DMS153 treated with DMSO at 0.1 percent for 48 hours (cell line): ENCODE data around the gene CD44.

ENCODE experiments used
- DNase-seq: peaks from one replicate; lab custom pipeline; 2025; ENCODE audit not compliant: unreplicated experiment; lab: John Stamatoyannopoulos, UW

CD44 gene

DNA sequence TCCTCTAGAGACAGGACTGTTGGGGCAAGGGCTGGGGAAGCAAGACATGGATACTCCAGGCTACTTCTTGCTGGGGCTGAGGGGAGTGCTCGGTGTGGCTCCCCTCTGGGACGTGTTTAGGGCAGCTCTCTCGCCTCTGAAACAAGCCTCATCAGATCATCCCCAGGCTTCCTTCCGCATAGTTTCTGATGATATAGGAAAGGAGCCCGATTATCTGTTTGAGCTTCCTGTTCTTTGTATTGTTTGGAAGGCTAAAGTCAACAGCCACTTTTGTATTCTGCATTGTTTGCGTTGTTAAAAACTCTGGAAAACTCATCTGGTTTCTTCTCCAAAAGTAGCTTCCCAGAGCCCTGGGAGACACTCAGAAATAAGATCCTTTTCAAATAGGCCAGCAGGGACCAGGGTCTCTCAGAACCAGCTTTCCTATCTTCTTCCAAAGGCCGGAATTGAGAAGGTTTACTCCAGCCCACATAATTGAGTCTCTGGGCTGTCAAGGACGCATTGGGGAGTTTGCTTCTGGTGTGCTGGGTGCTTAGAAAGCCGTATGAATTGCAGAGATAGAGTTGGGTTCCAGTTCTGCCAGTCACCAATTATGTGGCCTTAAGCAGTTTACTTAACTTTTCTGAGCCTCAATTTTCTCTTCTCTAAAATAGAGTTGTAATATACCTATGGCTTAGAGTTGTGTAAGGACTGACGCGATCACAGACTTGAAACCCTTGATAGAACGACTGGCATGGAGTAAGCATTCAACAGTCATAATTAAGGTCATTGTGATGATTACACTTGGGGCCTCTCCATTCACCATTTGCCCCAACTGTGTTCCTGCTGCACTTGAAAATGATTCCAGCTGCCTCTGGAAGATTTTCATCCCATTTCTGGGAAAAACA lies 19.1 kb downstream of the CD44 start:
- no peak for DNase-seq

DNA sequence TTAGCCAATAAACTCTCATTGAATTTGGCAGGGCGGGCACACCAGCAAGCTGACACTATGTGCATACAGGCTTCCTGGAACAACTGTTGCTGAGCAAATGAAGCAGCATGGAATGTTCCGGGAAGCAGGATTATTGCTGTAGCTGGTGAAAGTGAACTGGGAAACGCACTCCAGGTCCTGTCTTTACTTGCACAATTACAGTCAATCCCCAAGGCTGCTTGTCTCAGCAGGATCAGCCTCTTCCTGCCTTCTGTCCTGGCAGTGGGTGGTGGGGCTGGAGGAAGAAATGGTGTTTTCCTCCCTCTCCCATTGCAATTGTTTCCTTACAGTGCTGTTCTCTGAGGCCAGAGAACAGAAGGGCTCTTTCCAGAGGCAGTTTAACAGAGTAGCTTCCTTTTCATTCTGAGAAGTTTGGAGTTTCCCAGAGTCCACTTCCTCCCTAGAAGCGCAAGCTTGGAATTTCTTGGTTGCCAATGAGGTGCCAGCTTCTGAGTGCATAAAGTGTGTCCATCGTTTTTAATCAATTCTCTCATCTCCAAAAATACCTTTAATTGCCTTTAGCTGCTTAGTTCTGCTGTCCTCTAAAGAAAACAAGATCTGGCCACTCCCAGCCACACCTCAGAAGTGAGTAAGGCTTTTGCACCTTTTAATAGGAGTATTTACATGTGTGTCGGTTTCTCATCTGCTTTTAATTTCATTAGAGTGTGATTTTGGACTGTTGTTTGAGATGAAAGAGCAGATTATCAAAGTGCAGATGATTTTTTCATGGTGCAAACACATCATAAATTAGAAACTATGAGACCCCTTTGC lies 19.9 kb downstream of the CD44 start:
- no peak for DNase-seq

DNA sequence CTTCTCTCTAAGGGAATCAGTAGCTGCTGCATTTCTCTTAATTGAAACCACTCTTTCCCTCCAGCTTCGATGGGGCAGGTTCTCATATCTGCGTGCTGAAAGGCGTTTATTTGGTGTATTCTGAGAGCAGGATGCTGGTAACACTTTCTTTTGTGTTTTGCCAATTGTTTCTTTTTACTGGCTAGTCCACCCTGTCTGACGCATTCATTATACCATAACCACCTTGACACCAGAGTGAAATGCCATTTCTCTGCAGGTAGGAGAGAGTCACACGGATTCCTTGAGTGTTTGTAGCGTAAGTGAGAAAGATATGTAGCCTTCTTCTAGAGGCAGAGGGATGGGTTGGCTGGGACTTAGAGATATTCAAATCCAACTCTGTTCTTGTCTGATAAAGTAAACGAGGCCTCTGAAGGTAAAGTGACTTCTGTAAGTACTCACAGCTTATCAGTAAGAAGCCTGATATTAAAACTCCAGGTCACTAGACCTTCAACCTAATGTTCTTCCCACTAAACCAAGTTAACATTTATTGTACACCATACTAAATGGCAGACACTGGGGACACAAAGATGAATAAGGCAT lies 21.4 kb downstream of the CD44 start:
- no peak for DNase-seq

DNA sequence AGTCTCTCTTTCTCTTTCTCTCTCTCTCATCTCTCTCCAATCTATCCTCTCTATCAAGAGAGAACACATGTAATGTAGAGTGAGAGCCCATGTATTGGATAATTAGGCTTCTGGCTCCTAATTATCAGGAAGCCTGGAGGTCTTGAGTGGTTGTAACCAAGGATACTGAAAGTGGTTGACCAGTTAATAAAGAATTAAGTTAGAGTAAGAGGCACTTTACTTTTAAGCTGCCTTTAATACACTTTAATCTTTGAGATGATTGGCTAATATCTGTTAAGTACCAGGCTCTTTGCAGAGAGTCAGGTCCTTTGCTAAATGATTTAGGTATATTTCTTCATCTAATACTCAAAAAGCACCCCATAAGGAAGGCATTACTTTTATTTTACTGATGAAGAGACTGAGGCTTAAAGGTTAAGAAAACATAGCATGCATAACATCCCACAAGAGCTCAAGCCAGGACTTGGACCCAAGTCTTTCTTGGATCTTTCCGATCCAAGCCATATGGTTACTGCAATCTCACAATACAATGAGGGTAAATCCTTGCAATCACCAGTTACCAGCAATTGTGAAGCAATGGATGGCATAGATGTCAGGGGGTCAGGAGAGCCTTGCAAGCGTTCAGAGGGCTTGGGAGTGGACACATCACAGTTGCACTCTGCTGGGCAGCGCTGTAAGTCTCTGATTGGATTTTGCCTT lies 22.1 kb downstream of the CD44 start:
- no peak for DNase-seq

DNA sequence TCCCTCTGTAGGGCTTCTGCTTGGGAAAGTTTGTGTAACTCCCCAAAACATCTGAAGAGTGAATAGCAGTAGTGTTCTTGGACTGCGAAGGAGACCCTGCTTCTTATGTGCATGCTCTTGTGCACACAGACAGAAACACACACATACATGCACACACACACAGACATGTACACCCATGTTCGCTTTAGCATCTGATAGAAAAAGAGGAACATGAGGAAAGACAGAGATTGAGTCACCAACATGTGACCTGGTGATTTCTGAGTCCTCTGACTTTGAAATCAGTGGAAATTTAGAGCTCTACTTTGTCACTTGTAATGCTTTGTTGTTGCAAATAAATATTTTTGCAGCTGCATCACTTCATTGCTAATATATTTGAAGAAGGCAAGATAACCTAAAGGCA lies 23.8 kb downstream of the CD44 start:
- DNase-seq = no peak

DNA sequence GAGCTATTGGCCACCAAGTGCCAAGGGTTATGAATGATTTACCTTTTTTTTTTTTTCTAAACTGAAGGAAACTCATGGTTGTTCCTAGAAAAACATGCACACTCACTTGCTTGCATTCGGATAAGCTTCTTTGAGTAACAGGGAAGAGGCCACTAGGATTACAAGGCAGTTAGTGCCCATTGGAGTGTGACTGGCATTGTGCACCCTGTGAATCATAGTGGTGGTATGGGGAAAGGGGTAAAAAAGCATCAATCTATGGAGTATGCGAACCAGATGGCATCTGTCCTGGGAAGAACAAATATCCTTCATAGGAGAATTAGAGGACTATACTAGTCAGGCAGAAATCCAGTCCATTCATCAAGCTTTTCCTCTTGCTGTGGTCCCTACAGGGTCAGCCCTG lies 24.2 kb downstream of the CD44 start:
- DNase-seq = no peak

DNA sequence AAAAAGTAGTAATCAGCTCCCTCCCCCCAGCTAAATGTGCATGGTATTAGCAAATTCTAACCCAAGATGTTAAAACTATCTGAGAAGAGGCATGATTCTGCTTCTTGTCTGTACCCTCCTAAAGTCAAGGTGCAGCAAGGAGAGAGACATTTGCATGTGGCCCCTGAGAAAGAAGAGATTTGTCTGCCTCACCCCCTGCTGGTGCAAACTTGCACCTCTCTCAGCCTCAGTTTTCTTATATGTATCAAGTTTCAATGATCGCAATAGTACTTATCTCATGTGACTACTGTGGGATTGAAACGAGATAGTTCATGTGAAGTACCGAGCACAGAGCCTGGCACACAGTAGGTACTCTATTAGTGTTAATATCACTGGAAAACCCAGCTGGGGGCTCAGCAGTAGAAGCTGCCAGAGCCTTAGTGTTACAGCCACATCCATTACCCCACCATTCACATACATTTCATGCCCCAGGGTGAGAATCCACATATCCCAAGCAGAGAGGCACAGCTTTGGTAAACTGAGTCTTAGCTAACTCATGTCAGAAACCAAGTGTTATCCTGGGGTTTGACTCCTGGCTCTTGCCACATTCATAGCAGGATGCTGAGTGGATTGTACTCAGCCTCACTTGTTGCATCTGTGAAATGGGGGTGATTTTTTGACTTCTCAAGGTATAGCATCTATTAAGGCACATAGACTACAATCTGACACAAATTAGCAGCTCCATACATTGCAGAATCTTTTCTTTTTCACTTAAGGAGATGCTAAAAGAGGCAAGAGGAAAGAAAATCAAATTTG lies 24.9 kb downstream of the CD44 start:
- no peak for DNase-seq

DNA sequence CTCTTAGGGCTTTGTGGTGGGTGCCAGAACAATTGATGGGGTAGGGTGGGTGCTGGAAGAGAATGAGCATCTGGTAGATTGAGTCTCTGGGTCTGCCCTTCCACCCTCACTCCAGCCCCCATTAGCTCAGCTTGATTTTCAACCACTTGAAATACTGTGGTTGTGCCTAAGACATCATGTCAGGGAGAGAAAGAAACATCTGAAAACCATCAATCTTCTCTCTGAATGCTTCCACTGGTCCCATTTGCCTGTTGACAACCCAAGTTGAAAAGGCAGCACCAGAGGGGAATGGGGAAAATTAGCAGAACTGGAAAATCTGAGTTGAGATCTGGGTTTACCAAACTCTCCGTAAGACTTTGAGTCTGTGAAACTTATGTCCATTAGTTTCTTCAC lies 26.1 kb downstream of the CD44 start:
- DNase-seq = no peak

DNA sequence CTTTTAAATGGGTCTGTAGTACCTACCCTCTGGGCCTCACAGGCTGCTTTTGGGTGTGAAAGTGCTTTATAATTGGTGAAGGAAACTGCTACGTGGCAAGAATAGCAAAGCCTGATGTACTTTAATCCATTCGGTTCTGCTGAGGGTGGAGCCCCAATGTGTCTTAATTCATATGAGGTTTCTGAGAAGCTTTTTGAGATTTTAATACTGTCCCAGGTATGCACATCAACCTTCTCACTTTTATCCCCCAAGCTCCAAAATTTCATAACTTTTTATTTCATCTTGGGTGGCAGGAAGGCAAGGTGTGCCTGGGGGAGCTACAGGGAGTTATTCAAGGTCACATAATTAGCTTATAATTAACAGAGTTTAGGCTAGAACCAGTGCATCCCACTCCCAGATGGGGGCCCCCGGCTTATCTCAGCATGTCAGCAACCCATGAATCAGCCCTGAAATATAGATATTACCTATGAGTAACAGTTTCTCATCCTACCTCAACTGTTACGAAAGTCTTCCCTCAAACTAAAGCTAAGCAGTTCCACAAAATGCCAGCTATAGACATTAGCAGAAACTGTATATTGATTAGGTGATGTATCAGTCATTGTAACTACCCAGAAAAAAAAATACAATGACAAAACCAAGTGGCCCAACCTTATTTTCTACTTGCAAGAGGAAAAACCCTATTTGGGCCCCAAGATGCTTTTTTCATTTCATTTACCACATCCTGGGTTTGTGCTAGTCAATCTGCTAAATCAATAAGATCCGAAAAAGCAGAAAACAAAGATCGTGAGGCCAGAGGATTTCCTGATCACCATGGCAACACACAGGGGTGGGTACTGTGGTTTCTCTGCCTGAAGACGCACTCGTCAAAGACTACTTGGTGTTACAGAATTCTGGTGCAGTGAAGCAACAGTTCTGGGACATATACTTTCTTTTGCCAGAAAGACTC lies 26.7 kb downstream of the CD44 start:
- DNase-seq = no peak

DNA sequence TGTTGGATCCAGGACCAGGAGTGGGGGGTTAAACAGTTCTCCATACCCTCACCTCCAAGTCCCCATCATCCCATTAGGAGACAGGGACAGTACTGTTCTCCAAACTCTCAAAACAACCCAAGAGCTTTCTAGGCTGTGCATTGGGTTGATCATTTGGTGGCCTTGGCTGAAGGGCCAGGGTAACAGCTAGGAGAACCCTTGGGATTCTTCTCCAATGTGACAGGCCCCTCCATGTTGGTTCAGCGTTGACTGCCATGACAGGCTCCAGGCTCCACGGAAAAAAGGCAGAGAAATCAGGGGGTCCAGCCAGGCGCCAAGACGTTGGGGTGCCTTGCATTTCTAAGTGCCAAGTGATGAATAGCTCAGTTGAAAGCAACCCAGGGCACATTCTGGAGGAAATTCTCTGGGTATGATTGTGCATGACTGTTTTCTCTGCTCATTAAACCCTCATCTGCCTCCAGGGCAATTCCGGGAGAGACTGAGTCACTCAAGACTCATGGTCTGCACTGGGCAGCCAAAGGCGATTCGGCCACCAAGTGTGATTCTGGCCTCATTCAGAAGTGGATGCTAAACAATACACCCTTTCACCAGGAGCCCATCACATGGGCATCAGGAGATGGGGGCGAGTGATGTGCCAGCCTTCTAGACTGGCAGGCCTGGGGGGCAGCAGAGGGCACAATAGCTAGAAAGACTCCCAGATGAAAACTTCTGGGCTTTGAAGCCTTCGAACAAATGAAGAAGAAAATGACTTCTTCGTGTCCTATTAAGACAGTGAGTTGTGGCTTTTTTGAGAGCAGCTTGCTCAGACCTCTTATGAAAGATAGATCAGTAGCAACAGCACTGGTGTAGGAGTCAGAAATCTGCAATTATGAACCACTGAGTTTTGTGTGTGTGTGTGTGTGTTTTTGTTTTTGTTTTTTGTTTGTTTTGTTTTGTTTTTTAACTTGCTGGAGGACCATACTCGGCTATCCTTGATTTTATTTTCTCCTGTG lies 27.7 kb downstream of the CD44 start:
- DNase-seq = no peak

DNA sequence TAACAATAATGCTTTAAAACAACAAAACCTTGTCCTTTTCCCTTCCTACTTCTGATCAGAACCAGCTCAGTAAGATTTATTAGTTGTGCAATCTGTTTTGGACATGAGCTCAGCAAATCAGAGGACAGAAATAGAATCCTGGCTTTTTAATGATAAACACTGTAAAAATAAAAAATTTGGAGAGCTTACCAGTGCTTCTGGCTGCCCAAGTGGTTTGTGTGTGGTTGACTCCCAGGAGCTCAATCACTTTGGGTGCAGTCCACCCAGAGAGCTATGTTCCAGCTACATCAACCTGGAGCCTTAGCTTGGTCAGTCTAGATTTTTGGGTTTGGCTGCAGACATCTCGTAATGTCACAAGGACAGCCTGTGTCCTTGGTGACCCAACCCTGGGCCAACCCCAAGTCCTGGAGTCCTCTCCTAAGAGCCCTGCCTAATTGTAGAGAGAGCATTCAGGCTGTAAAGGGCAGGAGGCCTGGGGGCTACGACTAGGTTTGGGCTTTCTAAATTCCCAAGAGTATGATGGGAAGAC lies 28.5 kb downstream of the CD44 start:
- DNase-seq = no peak

DNA sequence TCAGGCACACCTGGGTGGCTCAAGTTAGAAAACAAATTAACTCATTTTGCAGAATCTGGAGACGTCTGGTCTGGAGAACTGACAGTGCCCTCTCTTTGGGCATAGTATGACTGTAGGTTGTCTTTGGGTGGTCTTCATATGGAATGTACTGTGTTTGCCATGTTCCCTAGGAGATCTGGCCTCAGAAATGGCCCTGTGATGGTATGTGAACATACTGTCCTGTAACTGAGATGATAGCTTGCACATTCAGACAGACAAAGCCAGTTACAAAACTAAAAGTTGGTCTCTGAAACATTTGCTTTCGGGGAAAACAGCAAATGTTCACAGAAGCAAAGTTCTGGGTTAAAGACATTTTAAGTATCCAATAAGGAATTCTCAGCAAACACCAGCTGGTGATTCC lies 29.7 kb downstream of the CD44 start:
- DNase-seq = no peak

DNA sequence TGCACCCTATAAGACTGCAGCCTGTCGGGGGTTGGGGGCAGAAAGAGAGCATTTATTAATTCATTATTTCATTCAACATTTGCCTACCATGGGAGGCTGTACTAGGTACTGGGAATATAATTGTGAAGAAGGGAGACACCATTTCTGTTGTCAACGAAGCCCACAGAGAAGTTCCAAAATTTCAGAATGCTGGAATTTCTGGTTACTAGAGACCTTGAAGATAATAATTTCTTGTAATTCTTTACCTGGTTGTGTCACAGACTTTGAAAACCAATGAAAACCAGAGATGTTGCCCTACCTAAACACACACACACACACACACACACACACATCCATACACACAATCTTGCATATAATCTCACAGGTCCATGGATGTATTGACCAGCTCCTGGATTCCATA lies 30.1 kb downstream of the CD44 start:
- no peak for DNase-seq

DNA sequence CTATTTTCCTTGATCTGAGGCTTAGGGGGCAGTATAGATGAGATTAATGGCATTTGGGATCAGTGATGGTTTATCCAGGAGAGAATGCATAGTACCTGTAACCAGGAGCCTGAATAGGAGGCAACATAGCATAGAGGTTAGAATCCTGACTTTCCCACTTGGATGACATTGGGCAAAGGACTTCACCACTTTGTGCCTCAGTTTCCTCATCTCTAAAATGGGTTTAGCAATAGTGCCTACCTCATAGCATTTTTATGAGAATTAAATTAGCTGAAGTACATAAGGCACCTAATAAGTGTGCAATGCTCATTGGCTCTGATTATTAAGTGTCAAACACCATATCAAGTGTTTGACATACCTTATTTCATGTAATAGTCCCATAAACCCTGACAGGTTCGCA lies 30.8 kb downstream of the CD44 start:
- DNase-seq = no peak

DNA sequence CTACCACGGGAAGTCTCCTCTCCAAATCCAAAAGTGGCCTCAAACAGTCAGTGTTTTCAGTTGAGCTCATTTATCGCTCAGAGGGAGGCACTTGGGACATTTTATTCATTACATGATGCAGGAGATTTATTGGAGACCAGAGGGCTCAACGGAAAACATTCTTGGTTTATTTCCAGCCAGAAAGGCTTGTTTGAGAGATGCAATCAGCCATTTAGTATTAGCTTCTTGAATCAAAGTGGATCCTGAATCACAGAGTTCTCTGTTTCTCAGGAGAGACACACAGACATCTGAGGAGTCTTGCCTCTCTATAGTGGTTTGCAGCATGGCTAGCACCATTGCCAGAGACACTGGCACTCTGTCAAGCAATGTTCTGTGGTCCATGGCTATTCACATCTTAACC lies 31.5 kb downstream of the CD44 start:
- DNase-seq = no peak

DNA sequence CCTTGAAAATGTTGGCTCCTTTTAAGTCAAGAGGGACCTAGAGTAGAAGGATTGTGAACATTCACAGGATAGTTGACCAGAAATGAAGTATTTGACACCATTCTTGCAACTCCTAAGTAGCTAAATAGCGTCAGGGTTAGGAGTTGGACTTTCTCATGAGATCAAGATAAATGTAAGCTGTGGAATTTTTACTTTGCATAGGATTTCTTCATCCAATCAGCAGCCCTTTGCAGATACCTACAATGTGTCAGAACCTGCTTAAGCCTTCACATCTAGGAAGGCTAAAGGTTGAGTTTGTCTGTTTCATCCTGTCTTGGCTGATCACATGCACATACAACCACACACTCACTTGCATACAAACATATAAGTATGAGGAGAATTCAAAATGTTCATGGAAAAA lies 32.3 kb downstream of the CD44 start:
- no peak for DNase-seq

DNA sequence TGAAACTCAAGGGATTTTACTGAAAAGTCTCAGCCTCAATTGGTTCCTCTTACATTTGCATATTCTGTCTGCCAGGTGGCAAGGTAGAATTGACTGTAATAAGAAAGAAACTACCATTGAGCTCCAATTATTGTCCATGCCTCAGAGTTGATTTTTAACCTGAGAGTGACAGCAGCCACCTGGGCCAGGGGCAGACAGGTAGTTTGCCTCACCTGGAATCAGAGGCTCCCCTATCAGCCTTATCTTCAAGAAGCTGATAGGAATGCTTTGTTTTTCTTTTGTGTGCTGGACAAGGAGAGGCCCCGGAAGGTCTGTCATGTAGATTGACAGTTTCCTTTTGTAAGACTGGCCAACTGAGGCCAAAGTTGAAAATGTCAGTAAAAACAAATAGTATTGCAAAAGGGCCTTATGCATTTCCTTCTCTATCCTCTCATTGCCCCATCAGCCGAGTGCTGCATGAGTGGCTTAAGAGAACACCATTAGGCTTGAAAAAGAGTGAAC lies 34.1 kb downstream of the CD44 start:
- DNase-seq = no peak
